ENCODE measurements around the gene ELP4. TPM values are rescaled to one million over a fixed set of nuclear protein-coding genes. Genes with fewer than 3 reads are reported as not detected.
"Not testable (repeated sequence)": the region's sequence is repeated elsewhere in the genome, so short reads cannot be mapped to it uniquely, and the experiment has no call there.

Gene ELP4
- polyA plus RNA-seq, 3 donors = 6.0 to 17.8 (median 16.4) TPM

DNA sequence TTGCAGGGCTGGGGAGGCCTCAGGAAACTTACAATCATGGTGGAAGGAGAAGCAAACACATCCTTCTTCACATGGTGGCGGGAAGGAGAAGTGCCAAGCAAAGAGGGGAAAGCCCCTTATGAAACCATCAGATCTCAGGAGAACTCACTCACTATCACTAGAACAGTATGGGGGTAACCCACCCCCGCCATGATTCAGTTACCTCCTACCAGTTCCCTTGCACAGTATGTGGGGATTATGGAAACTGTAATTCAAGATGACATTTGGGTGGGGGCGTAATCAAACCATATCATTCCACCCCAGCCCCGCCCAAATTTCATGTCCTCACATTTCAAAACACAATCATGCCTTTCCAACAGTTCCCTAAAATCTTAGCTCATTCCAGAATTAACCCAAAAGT, 16.3 kb upstream of the ELP4 start:
- intact Hi-C loops (cut with micrococcal nuclease) = no loop called here
- Histone ChIP-seq H3K4me3 (replicated peaks in 1 of 3; ENCODE audit: low read depth in 2 of 3, low read length in 3 of 3) (no peak overlapping the region), H3K27me3 (ENCODE audit: control insufficient read depth in 2 of 2, insufficient read depth in 2 of 2, low read length in 2 of 2) (no peaks in the 10 kb centered on the region), H3K9ac (ENCODE audit: insufficient read depth, low read length, poor library complexity, severe bottlenecking) (no peak overlapping the region), H2AFZ (ENCODE audit: insufficient read depth, low read depth, low read length, poor library complexity, severe bottlenecking) (no peak overlapping the region), H3K4me1 (ENCODE audit: control insufficient read depth in 1 of 2, insufficient read depth in 2 of 2, low read length in 2 of 2) (no peaks in the 10 kb centered on the region), H3K79me2 (ENCODE audit: insufficient read depth, low read length) (peaks cover 2% of the 10 kb centered on the region), H3K9me3 (replicated peaks in 1 of 2; ENCODE audit: control insufficient read depth in 1 of 2, insufficient read depth in 1 of 2, low read length in 2 of 2) (peaks cover 0 to 8% of the 10 kb centered on the region in 2 donors), H4K20me1 (ENCODE audit: insufficient read depth, low read length) (no peaks in the 10 kb centered on the region), H3K27ac (ENCODE audit: low read depth in 1 of 2, low read length in 2 of 2) (no peak overlapping the region), H3K36me3 (replicated peaks in 1 of 2; ENCODE audit: control insufficient read depth in 1 of 2, insufficient read depth in 2 of 2, low read length in 2 of 2) (no peaks in the 10 kb centered on the region), H3K4me2 (replicated peaks; ENCODE audit: extremely low read depth, low read length, poor library complexity, severe bottlenecking) (no peak overlapping the region)
- peaks cover 15 to 19% of the 10 kb centered on the region in 2 donors for H3K36me3 Mint-ChIP-seq
- H3K27me3 Mint-ChIP-seq (ENCODE audit: low read depth in 3 of 3) = no peaks in the 10 kb centered on the region
- no peak overlapping the region for H3K27ac Mint-ChIP-seq
- WGBS (ENCODE audit: insufficient coverage) = 93% methylated on average over 2 of the region's 4 CpGs
- no peaks in the 10 kb centered on the region for H3K4me1 Mint-ChIP-seq
- peaks cover 8 to 24% (median 13%) of the 10 kb centered on the region in 7 donors for H3K9me3 Mint-ChIP-seq
- H3K4me3 Mint-ChIP-seq = no peak overlapping the region
- DNase-seq = no peak
- TF ChIP-seq, protein P1, sequence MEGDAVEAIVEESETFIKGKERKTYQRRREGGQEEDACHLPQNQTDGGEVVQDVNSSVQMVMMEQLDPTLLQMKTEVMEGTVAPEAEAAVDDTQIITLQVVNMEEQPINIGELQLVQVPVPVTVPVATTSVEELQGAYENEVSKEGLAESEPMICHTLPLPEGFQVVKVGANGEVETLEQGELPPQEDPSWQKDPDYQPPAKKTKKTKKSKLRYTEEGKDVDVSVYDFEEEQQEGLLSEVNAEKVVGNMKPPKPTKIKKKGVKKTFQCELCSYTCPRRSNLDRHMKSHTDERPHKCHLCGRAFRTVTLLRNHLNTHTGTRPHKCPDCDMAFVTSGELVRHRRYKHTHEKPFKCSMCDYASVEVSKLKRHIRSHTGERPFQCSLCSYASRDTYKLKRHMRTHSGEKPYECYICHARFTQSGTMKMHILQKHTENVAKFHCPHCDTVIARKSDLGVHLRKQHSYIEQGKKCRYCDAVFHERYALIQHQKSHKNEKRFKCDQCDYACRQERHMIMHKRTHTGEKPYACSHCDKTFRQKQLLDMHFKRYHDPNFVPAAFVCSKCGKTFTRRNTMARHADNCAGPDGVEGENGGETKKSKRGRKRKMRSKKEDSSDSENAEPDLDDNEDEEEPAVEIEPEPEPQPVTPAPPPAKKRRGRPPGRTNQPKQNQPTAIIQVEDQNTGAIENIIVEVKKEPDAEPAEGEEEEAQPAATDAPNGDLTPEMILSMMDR (IDR thresholded peaks at IDR 0.05) = no peak

DNA sequence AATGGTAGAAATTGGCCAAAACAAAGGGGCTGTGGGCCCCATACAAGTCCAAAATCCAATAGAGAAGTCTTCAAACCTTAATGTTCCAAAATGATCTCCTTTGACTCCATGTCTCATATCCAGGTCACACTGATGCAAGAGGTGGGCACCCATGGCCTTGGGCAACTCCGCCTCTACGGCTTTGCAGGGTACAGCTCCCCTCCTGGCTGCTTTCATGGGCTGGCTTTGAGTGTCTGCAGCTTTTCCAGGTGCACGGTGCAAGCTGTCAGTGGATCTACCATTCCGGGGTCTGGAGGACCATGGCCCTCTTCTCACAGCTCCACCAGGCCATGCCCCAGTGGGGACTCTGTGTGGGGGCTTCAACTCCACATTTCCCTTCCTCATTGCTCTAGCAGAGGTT, 15.8 kb upstream of the ELP4 start:
- H3K79me2 ChIP-seq (ENCODE audit: insufficient read depth, low read length); DNase-seq; H3K4me3 ChIP-seq (replicated peaks in 1 of 3; ENCODE audit: low read depth in 2 of 3, low read length in 3 of 3); H3K27ac Mint-ChIP-seq; H3K27me3 ChIP-seq (ENCODE audit: control insufficient read depth in 2 of 2, insufficient read depth in 2 of 2, low read length in 2 of 2); H3K4me1 ChIP-seq (ENCODE audit: control insufficient read depth in 1 of 2, insufficient read depth in 2 of 2, low read length in 2 of 2); H3K4me2 ChIP-seq (replicated peaks; ENCODE audit: extremely low read depth, low read length, poor library complexity, severe bottlenecking); H3K4me3 Mint-ChIP-seq; H3K4me1 Mint-ChIP-seq; H3K9me3 ChIP-seq (replicated peaks in 1 of 2; ENCODE audit: control insufficient read depth in 1 of 2, insufficient read depth in 1 of 2, low read length in 2 of 2); H3K9ac ChIP-seq (ENCODE audit: insufficient read depth, low read length, poor library complexity, severe bottlenecking); H3K36me3 ChIP-seq (replicated peaks in 1 of 2; ENCODE audit: control insufficient read depth in 1 of 2, insufficient read depth in 2 of 2, low read length in 2 of 2); intact Hi-C loops (cut with micrococcal nuclease); H3K27ac ChIP-seq (ENCODE audit: low read depth in 1 of 2, low read length in 2 of 2); H2AFZ ChIP-seq (ENCODE audit: insufficient read depth, low read depth, low read length, poor library complexity, severe bottlenecking); H3K27me3 Mint-ChIP-seq (ENCODE audit: low read depth in 3 of 3); H4K20me1 ChIP-seq (ENCODE audit: insufficient read depth, low read length): not testable (repeated sequence)
- H3K9me3 Mint-ChIP-seq = peaks cover 8 to 24% (median 13%) of the 10 kb centered on the region in 7 donors
- H3K36me3 Mint-ChIP-seq = peaks cover 15 to 19% of the 10 kb centered on the region in 2 donors
- WGBS (ENCODE audit: insufficient coverage) = 98% methylated on average over 4 of the region's 4 CpGs

Measured in CD14-positive monocyte (primary cell).